ENCODE results near the gene CHST10.

- no peak for TF ChIP-seq EP300 (IDR thresholded peaks at IDR 0.05)
- TF ChIP-seq CTCF (IDR thresholded peaks at IDR 0.05), result no peak
Measured at GRCh38 chr2:100405403-100406119, 11.9 kb downstream of the CHST10 start.
